GM10248 (cell line): ENCODE data around the gene LRSAM1.

ENCODE experiments used
- CTCF ChIA-PET: fragments of 300-600 bp; sonication (Branson Sonifier 250); formaldehyde crosslinking; extraction: SDS; loops from one replicate; lab custom pipeline; 2021; ENCODE audit warnings: antibody characterized with exemption; lab: Yijun Ruan, JAX
- POLR2A ChIA-PET: fragments of 350-650 bp; sonication (Branson Sonifier 250); formaldehyde crosslinking; extraction: SDS; loops from one replicate; lab custom pipeline; 2020; ENCODE audit warnings: antibody characterized with exemption; lab: Yijun Ruan, JAX
- DNase-seq: peaks from one replicate; pipeline ENCODE4 v3.0.0; 2012; ENCODE audit errors: extremely low spot score
- TF ChIP-seq, protein P1 (sequence below): IDR thresholded peaks from 2 replicates; pipeline ENCODE4 v1.5.1; 2012; ENCODE audit warnings: mild to moderate bottlenecking, low read depth; ENCODE audit errors: extremely low read depth, missing control alignments, control extremely low read depth

The LRSAM1 gene

DNA sequence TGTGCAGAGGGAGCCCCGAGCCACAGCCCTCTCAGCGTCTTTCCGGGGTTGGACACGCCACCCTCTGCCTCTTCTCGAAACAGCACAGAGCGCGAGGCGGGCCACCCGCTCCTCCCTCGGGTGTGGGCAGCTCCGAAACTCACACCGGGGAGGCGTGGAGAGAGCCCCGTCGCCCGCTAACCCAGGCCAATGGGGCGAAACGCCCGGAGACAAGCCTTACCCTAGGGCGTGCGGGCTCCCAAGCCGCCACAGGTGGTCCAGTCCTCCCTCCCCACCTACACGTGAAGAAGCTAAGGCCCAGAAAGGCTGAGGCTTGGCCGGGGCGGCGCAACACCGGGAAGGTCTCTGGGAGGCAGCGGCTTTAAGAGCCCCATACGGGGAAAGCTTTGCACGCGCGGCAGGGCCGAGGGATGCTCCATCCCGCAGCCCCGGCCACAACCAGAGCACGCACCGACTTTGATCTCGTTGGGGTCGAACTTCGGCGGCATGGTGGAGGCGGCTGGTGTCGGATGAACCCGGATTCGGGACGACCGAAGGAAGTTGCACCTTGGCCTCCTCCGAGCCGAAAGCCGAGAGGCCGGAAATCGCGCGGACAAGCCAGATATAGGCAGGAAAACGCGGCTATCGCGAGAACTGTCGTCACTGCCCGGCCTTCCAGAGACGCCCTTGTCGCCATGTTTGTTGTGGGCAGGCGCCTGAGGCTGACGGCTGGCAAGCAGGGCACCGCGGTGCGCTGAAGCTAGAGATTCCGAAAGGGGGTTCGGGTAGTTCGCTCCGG, at the start of gene LRSAM1, which contains the start of gene RPL12:
LRSAM1 (plus strand) TSS at position 681 of the 778 bp plus-strand sequence. CDS start 3,018 bp downstream, outside the sequence.
RPL12 (minus strand) TSS at position 577 of the 778 bp plus-strand sequence; CDS start at position 488, 89 bp downstream.
- ChIA-PET CTCF (interaction anchor here (1.2 to 2.8 kb wide), 3 partner anchors 11 to 419 kb away, joined by 3 to 7 read pairs (median 3); no protein-coding TSS in a partner anchor), POLR2A (interaction anchor here (0.5 to 2.8 kb wide), 22 partner anchors 9 to 619 kb away, joined by 3 to 22 read pairs (median 4); partner anchors contain the start of genes RALGPS1, SLC2A8 and ZNF79)
- TF ChIP-seq, protein P1, sequence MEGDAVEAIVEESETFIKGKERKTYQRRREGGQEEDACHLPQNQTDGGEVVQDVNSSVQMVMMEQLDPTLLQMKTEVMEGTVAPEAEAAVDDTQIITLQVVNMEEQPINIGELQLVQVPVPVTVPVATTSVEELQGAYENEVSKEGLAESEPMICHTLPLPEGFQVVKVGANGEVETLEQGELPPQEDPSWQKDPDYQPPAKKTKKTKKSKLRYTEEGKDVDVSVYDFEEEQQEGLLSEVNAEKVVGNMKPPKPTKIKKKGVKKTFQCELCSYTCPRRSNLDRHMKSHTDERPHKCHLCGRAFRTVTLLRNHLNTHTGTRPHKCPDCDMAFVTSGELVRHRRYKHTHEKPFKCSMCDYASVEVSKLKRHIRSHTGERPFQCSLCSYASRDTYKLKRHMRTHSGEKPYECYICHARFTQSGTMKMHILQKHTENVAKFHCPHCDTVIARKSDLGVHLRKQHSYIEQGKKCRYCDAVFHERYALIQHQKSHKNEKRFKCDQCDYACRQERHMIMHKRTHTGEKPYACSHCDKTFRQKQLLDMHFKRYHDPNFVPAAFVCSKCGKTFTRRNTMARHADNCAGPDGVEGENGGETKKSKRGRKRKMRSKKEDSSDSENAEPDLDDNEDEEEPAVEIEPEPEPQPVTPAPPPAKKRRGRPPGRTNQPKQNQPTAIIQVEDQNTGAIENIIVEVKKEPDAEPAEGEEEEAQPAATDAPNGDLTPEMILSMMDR, result no peak
- peak; percentile 97 for DNase-seq

DNA sequence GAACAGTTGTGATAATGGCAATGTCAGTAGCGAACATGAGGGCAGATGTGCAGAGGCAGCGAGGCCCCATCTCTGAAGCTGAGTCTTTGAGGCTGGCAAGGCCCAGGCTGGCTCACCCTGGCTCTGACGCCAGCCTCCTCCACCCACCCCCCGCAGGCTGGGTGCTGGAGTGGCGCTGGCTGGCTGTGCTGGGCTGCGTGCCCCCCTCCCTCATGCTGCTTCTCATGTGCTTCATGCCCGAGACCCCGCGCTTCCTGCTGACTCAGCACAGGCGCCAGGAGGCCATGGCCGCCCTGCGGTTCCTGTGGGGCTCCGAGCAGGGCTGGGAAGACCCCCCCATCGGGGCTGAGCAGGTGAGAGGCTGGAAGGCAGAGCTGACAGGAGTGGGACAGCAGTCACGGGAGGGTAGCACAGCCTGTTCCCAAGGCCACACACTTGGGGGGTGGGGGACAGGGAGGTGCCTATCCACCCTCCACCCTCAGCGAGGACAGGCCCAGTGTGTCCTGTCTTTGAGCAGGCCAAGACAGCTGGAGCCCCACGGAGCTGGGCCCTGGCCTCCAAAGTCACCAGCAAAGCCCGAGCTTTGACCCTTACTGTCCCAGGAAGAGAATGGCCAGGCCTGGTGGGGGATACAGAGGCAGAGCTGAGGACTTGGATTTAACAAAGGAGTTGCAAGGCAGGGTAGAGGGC, 48.8 kb upstream of the LRSAM1 start:
- POLR2A ChIA-PET, result no interaction called here
- TF ChIP-seq, protein P1, result no peak
- CTCF ChIA-PET, result no interaction called here
- no peak for DNase-seq

DNA sequence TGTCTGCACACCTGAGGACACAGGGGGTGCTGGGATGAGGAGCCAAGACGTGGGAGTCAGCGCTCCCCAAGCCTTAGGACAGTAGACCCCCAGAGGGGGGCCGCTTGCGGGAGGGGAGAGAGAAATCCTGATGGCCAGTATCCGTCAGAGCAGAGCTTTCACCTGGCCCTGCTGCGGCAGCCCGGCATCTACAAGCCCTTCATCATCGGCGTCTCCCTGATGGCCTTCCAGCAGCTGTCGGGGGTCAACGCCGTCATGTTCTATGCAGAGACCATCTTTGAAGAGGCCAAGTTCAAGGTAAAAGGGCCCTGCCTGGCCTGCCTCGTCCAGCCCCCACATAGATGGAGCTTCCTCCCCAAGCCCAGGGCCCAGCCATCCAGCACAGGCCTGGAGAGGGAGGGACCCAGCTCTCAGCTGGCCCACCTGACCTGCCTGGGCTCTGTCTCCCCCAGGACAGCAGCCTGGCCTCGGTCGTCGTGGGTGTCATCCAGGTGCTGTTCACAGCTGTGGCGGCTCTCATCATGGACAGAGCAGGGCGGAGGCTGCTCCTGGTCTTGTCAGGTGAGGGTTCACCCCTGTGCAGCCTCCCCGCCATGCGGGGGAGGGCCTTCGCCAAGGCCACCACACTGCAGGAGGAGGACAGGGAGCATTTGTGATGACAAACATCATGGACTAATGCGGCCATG, 47.7 kb upstream of the LRSAM1 start:
- no peak for DNase-seq
- TF ChIP-seq, protein P1, result no peak
- POLR2A ChIA-PET, result no interaction called here
- CTCF ChIA-PET, result interaction anchor here (0.9 kb wide), 1 partner anchor 9 kb away, joined by 3 read pairs; no protein-coding TSS in a partner anchor

DNA sequence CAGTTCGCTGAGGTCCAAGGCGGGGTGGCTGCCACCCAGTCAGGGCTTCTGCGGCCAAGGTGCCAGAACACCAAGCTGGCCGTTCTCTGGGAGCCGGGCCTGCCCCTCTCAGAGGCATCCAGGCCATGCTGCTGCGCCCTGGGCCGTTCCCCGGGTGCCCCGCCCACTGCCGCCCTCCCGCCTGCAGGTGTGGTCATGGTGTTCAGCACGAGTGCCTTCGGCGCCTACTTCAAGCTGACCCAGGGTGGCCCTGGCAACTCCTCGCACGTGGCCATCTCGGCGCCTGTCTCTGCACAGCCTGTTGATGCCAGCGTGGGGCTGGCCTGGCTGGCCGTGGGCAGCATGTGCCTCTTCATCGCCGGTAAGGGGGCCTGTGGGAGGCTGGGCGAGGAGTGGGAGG, 46.7 kb upstream of the LRSAM1 start:
- POLR2A ChIA-PET, result interaction anchor here (0.6 kb wide), 1 partner anchor 47 kb away, joined by 3 read pairs; the partner anchor contains the start of genes LRSAM1 and RPL12

DNA sequence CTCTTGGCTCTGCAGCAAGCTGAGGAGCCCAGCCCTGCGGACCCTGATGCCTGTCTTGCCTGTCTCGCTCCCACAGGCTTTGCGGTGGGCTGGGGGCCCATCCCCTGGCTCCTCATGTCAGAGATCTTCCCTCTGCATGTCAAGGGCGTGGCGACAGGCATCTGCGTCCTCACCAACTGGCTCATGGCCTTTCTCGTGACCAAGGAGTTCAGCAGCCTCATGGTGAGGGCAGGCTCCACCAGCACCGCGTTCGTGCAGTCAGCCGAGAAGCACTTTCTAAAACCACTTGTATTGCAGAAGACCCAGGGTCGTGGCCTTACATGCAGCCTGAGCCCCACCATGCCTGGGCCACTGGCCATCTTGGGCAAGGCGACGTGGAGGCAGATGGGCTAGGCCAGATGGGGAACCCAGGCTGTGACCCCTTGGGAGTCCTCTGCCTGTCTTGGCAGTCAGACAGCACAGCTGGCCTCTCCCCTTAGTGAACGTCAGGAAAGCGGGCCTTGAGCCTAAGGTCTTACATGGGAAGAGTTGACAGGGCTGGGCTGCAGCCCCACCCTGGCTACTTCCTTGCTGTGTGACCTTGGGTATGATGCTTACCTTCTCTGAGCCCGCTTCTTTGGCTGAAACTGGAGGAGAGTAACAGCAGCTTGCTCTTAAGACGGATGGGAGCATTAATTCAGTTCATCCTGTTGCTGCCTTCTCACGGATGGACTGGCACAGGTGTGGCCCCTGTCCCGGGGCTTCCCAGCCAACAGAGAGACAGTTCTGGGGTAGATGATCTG, 45.8 kb upstream of the LRSAM1 start:
- TF ChIP-seq, protein P1, result no peak
- POLR2A ChIA-PET, result no interaction called here
- CTCF ChIA-PET, result interaction anchor here (1.1 to 1.8 kb wide), 3 partner anchors 9 to 12 kb away, joined by 3 to 4 read pairs (median 3); partner anchors contain the start of gene SLC2A8
- no peak for DNase-seq

More for the DNA sequence above, 46.7 kb upstream of the LRSAM1 start:
- TF ChIP-seq, protein P1, result no peak
- CTCF ChIA-PET, result interaction anchor here (1.8 kb wide), 1 partner anchor 12 kb away, joined by 4 read pairs; no protein-coding TSS in a partner anchor
- no peak for DNase-seq
